PC-9 (cell line): ENCODE measurements around the gene LIN37. TPM values are rescaled to one million over a fixed set of nuclear protein-coding genes. Genes with fewer than 3 reads are reported as not detected.

Source experiments
- BruUV-seq: library from RNA; stranded (reverse); fragments of 400-500 nt; replicated peaks from 2 replicates; lab custom pipeline; 2021; lab: Mats Ljungman, UMichigan
- CTCF ChIA-PET: fragments of 300-600 bp; sonication (Branson Sonifier 250); formaldehyde crosslinking; loops from one replicate; lab custom pipeline; 2022; ENCODE audit warnings: antibody characterized with exemption; lab: Charles Lee
- POLR2A ChIA-PET: fragments of 300-600 bp; sonication (Branson Sonifier 250); formaldehyde crosslinking; loops from one replicate; lab custom pipeline; 2022; ENCODE audit warnings: antibody characterized with exemption; ENCODE audit not compliant: unreplicated experiment; lab: Charles Lee
- DNase-seq, 2 experiments: peaks; one replicate each; pipeline versions ENCODE4 v3.0.0 to v3.0.0-alpha.2; 2015 to 2022; ENCODE audit warnings: mixed read lengths in 1 of 2
- H2AFZ ChIP-seq: fragments of 200-600 bp; sonication (generic); 2 replicates; pipeline ENCODE4 v1.8.1; 2017; ENCODE audit warnings: antibody characterized with exemption
- H3F3A ChIP-seq: fragments of 200-600 bp; sonication (generic); 2 replicates; pipeline ENCODE4 v1.8.1; 2017; ENCODE audit warnings: antibody characterized with exemption, mild to moderate bottlenecking, low read depth; ENCODE audit not compliant: insufficient read depth
- H3K27ac ChIP-seq: fragments of 200-600 bp; sonication (generic); 2 replicates; pipeline ENCODE4 v1.6.1; 2016; ENCODE audit warnings: mixed run types
- H3K27me3 ChIP-seq: fragments of 200-600 bp; sonication (generic); 2 replicates; pipeline ENCODE4 v1.6.1; 2016; ENCODE audit warnings: low read depth, mixed run types; ENCODE audit not compliant: insufficient read depth
- H3K36me3 ChIP-seq: fragments of 200-600 bp; sonication (generic); 2 replicates; pipeline ENCODE4 v1.6.1; 2016; ENCODE audit warnings: low read depth, mixed run types
- H3K4me1 ChIP-seq: fragments of 200-600 bp; sonication (generic); replicated peaks from 2 replicates; pipeline ENCODE4 v1.6.1; 2016; ENCODE audit warnings: mixed run types; ENCODE audit not compliant: insufficient read depth
- H3K4me2 ChIP-seq: fragments of 200-600 bp; sonication (generic); 2 replicates; pipeline ENCODE4 v1.6.1; 2017; ENCODE audit warnings: mixed run types
- H3K4me3 ChIP-seq: fragments of 200-600 bp; sonication (generic); 2 replicates; pipeline ENCODE4 v1.6.1; 2016; ENCODE audit warnings: mixed run types
- H3K79me2 ChIP-seq: fragments of 200-600 bp; sonication (generic); 2 replicates; pipeline ENCODE4 v1.6.1; 2017; ENCODE audit warnings: low read depth, mixed run types
- H3K9me2 ChIP-seq: fragments of 200-600 bp; sonication (generic); 2 replicates; pipeline ENCODE4 v1.8.1; 2017; ENCODE audit warnings: mild to moderate bottlenecking; ENCODE audit not compliant: insufficient read depth
- H3K9me3 ChIP-seq: fragments of 200-600 bp; sonication (generic); 2 replicates; pipeline ENCODE4 v1.8.1; 2016; ENCODE audit warnings: low read depth; ENCODE audit not compliant: insufficient read depth
- H4K20me1 ChIP-seq: fragments of 200-600 bp; sonication (generic); 2 replicates; pipeline ENCODE4 v1.8.1; 2017; ENCODE audit not compliant: insufficient read depth
- EZH2 ChIP-seq: fragments of 200-600 bp; sonication (generic); IDR thresholded peaks from 2 replicates; pipeline ENCODE4 v1.8.0; 2017; ENCODE audit warnings: antibody characterized with exemption, low read depth
- intact Hi-C: fragments of 100-400 bp; cut with micrococcal nuclease; formaldehyde crosslinking; loops from one replicate; pipeline ENCODE4 v1.10.0; 2022; ENCODE audit not compliant: unreplicated experiment
- total RNA-seq: library from RNA; stranded (reverse); gene quantifications from 2 replicates; pipeline ENCODE4 v1.2.3, GENCODE V29; 2021
- TF ChIP-seq, protein P1 (sequence below): fragments of 200-600 bp; sonication (generic); conservative IDR thresholded peaks from 2 replicates; pipeline ENCODE4 v1.6.1; 2017; ENCODE audit warnings: mixed run types, antibody characterized with exemption, mild to moderate bottlenecking, moderate library complexity

LIN37 gene
- total RNA-seq, 1 experiment from 2014 or later = 17.0 TPM

DNA sequence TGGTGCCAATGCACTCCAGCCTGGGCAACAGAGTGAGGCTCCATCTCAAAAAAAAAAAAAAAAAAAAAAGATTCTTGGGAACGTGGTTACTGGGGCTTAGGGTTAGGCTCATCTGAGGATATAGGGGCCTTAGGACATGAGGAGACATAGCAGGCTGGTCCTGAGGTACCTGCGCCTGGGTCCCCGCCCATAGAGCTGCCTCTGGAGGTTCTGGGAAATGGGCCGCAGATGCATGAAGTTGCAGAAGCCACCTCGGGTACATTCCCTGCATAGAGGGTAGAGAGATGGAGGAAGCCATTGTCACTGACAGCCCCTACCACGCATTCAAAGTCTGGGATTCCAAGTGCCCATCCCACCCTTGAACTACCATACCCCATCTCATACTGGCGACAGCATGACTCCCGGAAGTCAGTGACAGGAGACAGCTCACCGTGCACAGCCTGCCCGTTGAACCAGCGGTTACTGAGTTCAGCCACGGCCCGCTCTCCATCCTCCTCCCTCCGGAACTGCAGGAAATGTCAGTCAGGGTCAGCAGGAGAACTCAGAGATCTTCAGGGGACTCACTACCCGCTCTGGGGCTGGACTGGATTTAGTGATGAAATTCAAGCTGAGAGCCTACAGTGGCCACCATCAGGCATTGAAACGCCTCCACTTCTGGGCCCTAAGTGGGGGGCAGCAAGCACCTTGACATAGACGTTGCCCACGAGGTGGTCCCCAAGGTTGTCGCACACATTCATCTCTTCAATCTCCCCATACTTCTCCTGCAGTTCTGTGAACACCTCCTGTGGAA is 4.5 kb upstream of the LIN37 start:
- Histone ChIP-seq H3K9me3 (no peaks in the 10 kb centered on the region), H3K79me2 (peaks cover 19% of the 10 kb centered on the region), H3K9me2 (no peaks in the 10 kb centered on the region), H3K36me3 (no peaks in the 10 kb centered on the region), H2AFZ (no peak overlapping the region), H3F3A (peaks cover 24% of the 10 kb centered on the region), H3K4me3 (peak overlapping the region; percentile 97; the same call in 1 of the 2 replicates), H3K4me1 (peaks cover 24% of the 10 kb centered on the region; the same call in 1 of the 2 replicates), H3K27me3 (no peaks in the 10 kb centered on the region), H4K20me1 (no peaks in the 10 kb centered on the region), H3K4me2 (peak overlapping the region; percentile 94), H3K27ac (no peak overlapping the region)
- no peak for DNase-seq
- TF ChIP-seq EZH2 = no peak
- TF ChIP-seq, protein P1, sequence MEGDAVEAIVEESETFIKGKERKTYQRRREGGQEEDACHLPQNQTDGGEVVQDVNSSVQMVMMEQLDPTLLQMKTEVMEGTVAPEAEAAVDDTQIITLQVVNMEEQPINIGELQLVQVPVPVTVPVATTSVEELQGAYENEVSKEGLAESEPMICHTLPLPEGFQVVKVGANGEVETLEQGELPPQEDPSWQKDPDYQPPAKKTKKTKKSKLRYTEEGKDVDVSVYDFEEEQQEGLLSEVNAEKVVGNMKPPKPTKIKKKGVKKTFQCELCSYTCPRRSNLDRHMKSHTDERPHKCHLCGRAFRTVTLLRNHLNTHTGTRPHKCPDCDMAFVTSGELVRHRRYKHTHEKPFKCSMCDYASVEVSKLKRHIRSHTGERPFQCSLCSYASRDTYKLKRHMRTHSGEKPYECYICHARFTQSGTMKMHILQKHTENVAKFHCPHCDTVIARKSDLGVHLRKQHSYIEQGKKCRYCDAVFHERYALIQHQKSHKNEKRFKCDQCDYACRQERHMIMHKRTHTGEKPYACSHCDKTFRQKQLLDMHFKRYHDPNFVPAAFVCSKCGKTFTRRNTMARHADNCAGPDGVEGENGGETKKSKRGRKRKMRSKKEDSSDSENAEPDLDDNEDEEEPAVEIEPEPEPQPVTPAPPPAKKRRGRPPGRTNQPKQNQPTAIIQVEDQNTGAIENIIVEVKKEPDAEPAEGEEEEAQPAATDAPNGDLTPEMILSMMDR = no peak
- BruUV-seq = no TSS peak
- ChIA-PET POLR2A (no interaction called here), CTCF (interaction anchor here (0.7 kb wide), 1 partner anchor 69 kb away, joined by 5 read pairs; no protein-coding TSS in a partner anchor)
- intact Hi-C loops = loop anchor here (2.0 to 10.0 kb wide), 3 partner anchors 27 to 251 kb away; partner anchors contain the start of genes HCST, NFKBID, SDHAF1 and TYROBP

DNA sequence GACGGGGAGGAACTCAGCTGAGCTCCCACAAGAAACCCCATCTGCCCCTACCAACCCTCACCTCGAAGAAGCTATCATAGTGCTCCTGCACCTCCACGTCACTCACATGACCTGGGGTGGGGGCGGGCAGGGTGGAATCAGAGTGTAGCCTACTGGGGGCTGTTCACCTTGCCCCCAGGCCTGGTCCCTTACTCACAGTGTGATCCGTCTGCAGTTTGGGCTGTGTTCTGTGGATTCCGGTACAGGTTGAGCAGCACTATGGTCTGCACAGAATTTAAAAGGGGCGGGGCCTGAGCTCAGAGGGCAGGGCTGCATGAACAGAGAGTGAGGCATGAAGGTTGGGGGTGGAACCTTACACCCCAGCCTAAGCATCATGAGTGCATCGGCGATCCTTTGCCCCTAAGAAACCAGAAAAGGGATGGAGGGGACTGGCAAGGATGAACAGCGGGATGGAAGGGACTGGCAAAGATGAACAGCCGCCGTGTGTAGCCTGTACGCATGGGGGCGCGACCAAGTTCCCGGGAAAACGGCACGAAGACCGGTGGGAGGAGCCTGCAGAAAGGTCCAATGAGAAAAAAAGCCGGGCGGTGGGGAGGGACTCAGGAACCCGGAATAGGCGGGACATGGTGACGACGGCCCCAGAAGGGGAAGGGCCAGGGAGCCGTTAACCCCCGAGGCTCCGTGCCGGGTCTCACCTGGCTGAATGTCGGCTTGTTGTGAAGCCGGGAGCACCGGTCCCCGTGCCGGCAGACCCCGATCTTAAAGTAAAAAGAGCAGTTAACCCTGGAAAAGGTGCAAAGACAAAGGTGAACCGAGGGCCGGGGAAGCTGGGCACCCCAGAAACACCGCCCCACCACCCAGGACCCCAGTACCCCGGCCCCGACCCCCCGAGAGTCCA is 3.7 kb upstream of the LIN37 start:
- Histone ChIP-seq H3K27ac (peak overlapping the region; percentile 95), H3K27me3 (no peaks in the 10 kb centered on the region), H3K79me2 (peaks cover 26% of the 10 kb centered on the region), H3K4me1 (peaks cover 30% of the 10 kb centered on the region), H3K9me2 (no peaks in the 10 kb centered on the region), H3K4me2 (peak overlapping the region; percentile 94), H3K9me3 (no peaks in the 10 kb centered on the region), H2AFZ (peak overlapping the region; percentile 95), H3F3A (peaks cover 18% of the 10 kb centered on the region), H3K4me3 (peak overlapping the region; percentile 97), H3K36me3 (no peaks in the 10 kb centered on the region), H4K20me1 (no peaks in the 10 kb centered on the region)
- CTCF ChIA-PET = interaction anchor here (0.7 kb wide), 1 partner anchor 70 kb away, joined by 5 read pairs; no protein-coding TSS in a partner anchor
- TF ChIP-seq, protein P1 = peak; percentile 42; the same call in 1 of the 2 replicates
- TF ChIP-seq EZH2 = no peak
- TSS peak; percentile 71 for BruUV-seq
- DNase-seq = peak; percentile 88 to 93
- POLR2A ChIA-PET = interaction anchor here (0.5 to 0.7 kb wide), 4 partner anchors 156 to 425 kb away, joined by 3 to 27 read pairs (median 4); partner anchors contain the start of gene NFKBID
- intact Hi-C loops = loop anchor here (2.0 to 10.0 kb wide), 3 partner anchors 28 to 250 kb away; partner anchors contain the start of genes HCST, NFKBID, SDHAF1 and TYROBP
